Ramos (cell line): ENCODE results near the gene ZDHHC14.
"Not testable (repeated sequence)": the region's sequence is repeated elsewhere in the genome, so short reads cannot be mapped to it uniquely, and the experiment has no call there.

ENCODE experiments used
- in situ Hi-C: fragments of 300-500 bp; cut with MboI; formaldehyde crosslinking; loops from one replicate; pipeline ENCODE4 v1.14.3; 2022; ENCODE audit warnings: low sequenced_read_pairs; ENCODE audit not compliant: unreplicated experiment

Gene ZDHHC14

GRCh38 chr6:157380779-157381561 lies at the start of gene ZDHHC14:
TSS of gene ZDHHC14 (plus strand) at chr6:157381190.
- in situ Hi-C loops = no loop called here

GRCh38 chr6:157332813-157333212 lies 48.2 kb upstream of the ZDHHC14 start:
- in situ Hi-C loops = no loop called here

- in situ Hi-C loops = no loop called here
These were observed 47.5 kb upstream of the ZDHHC14 start for GRCh38 chr6:157333537-157333936.

- in situ Hi-C loops = no loop called here
These were observed 47.0 kb upstream of the ZDHHC14 start for GRCh38 chr6:157333956-157334355.

- in situ Hi-C loops = no loop called here
These were observed 45.2 kb upstream of the ZDHHC14 start for GRCh38 chr6:157335829-157336228.

- in situ Hi-C loops = not testable (repeated sequence)
These were observed 43.7 kb upstream of the ZDHHC14 start for GRCh38 chr6:157337276-157337675.

GRCh38 chr6:157337751-157338150 lies 43.2 kb upstream of the ZDHHC14 start:
- in situ Hi-C loops = no loop called here

GRCh38 chr6:157339432-157339831 lies 41.6 kb upstream of the ZDHHC14 start:
- in situ Hi-C loops = no loop called here

- in situ Hi-C loops = no loop called here
These were observed 37.3 kb upstream of the ZDHHC14 start for GRCh38 chr6:157343732-157344131.

- in situ Hi-C loops = no loop called here
These were observed 34.6 kb upstream of the ZDHHC14 start for GRCh38 chr6:157346373-157346772.

- in situ Hi-C loops = no loop called here
These were observed 22.7 kb upstream of the ZDHHC14 start for GRCh38 chr6:157358287-157358686.

GRCh38 chr6:157361886-157362285 lies 19.1 kb upstream of the ZDHHC14 start:
- in situ Hi-C loops = no loop called here

GRCh38 chr6:157364705-157365104 lies 16.3 kb upstream of the ZDHHC14 start:
- in situ Hi-C loops = no loop called here

GRCh38 chr6:157366648-157367047 lies 14.3 kb upstream of the ZDHHC14 start:
- in situ Hi-C loops = no loop called here

GRCh38 chr6:157368359-157369049 lies 12.5 kb upstream of the ZDHHC14 start:
- in situ Hi-C loops = no loop called here

- in situ Hi-C loops = no loop called here
These were observed 10.2 kb upstream of the ZDHHC14 start for GRCh38 chr6:157370755-157371154.

- in situ Hi-C loops = no loop called here
These were observed 8.3 kb upstream of the ZDHHC14 start for GRCh38 chr6:157372501-157373280.

- in situ Hi-C loops = no loop called here
These were observed 6.0 kb upstream of the ZDHHC14 start for GRCh38 chr6:157374889-157375443.

- in situ Hi-C loops = no loop called here
These were observed 4.7 kb upstream of the ZDHHC14 start for GRCh38 chr6:157376241-157376640.

GRCh38 chr6:157376706-157377230 lies 4.2 kb upstream of the ZDHHC14 start:
- in situ Hi-C loops = no loop called here
